ENCODE data around the gene NACC2.

The NACC2 gene, protein sequence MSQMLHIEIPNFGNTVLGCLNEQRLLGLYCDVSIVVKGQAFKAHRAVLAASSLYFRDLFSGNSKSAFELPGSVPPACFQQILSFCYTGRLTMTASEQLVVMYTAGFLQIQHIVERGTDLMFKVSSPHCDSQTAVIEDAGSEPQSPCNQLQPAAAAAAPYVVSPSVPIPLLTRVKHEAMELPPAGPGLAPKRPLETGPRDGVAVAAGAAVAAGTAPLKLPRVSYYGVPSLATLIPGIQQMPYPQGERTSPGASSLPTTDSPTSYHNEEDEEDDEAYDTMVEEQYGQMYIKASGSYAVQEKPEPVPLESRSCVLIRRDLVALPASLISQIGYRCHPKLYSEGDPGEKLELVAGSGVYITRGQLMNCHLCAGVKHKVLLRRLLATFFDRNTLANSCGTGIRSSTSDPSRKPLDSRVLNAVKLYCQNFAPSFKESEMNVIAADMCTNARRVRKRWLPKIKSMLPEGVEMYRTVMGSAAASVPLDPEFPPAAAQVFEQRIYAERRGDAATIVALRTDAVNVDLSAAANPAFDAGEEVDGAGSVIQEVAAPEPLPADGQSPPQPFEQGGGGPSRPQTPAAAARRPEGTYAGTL

DNA sequence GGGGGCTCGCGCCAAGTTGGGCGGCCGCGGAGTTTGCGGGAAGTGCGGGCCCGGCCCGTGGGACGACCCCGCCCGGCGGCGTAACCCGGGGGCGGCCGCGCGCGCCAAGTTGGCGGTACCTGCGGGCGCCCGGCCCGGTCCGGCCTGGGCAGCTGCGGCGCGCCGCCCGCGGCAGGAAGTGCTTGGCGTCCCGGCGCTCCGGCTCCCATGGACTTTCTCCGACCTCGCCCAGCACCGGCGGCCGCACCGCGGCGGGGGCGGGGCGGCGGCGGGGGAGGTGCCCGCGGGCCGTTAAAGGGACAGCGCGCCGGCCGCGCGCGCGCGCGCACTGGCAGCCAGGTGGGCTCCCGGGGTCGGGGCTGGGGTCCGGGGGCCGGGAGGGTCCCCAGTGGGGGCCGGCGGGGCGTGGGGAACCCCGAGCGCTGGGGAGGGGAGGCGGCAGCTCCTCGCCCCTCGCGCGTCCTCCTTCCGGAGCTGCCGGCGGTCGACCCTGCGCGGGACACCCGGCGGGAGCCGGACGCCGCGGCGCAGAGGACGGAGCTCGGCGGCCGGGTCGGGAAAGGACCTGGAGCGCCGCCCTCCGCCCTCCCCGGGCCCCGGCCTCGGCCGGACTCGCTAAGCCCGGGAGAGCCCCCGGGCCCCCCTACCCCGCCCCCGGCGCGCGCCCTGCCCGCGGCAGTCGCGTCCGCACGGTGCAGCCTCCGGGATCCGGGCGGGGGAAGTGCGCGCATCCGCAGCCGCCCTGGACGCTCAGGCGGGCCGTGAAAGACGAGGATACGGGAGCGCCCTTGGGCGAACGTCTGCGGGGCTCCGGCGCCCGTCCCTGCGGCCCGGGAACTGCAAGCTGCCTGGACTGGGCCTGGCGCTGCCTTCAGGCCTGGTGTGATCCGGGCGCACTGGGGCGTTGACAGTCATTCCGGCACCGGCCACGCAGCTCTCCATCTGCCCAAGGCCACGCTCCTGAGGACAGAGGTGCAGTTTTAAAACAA, at the start of gene NACC2:
TSS of gene NACC2 (minus strand) at position 220 of the 989 bp plus-strand sequence. CDS start 44,768 bp downstream, outside the sequence.
- DNase-seq (ENCODE audit: low read depth in 2 of 2), result no peak

GRCh38 chr9:136144450-136144849, 49.4 kb upstream of the NACC2 start:
- DNase-seq (ENCODE audit: low read depth in 2 of 2), result no peak

DNA sequence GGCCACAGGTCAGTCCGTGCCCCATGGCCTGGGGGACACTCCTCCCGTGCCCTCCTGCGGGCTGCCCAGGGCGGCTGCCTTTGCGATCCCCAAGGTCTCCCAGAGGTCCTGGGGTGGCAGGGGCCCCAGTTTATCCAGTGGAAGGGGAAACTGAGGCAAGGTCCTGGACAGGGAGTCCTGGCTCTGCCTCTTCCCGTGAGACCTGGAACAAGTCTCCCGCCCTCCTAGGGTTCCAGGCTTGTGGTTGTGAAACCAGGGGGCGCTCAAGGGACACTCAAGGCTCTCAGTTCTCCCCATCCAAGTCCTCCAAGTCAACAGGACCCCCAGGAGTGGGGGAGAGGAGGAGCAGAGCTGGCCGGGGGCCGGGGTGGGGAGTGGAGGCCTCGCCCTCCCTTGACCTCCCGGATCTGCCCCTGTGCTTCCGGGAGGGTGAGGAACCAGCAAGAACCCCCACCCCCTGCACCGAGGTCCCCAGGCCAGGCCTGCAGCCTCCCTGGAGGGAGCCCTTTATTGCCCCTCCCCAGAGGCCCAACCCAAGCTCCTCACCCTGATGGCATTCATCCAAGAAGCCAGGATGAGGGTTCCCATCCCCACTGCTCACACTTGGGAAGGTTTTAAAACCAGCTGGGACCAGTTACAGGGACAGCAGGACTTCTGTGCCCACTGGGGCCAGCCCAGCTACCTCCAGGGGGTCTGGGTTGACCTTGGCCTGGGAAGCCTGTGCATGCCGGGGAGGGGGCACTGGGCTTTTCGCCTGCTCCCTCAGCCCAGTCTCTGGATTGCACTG, 48.3 kb upstream of the NACC2 start:
- no peak for DNase-seq (ENCODE audit: low read depth in 2 of 2)

GRCh38 chr9:136142859-136143214, 47.7 kb upstream of the NACC2 start:
- no peak for DNase-seq (ENCODE audit: low read depth in 2 of 2)

- DNase-seq (ENCODE audit: low read depth in 2 of 2), result no peak
Observed at GRCh38 chr9:136142414-136142796, 47.3 kb upstream of the NACC2 start.

- DNase-seq (ENCODE audit: low read depth in 2 of 2), result no peak
Observed at GRCh38 chr9:136141682-136142413, 46.8 kb upstream of the NACC2 start.

DNA sequence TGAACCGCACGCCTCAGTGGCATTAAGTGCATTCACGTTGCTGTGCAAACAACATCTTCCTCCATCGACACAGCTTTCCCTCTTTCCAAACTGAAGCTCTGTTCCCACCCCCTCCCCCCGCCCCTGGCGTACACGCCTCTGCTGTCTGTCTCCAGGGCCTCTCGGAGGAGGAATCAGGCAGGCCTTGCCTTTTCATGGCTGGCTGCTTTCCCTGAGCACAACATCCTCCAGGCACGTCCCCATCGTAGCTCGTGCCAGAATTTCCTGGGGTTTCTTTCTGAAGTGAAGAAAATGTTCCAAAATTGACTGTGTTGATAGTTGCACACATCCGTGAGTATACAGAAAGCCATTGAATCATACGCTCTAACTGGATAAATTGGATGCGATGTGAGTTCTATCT, 45.9 kb upstream of the NACC2 start:
- DNase-seq (ENCODE audit: low read depth in 2 of 2), result no peak

DNA sequence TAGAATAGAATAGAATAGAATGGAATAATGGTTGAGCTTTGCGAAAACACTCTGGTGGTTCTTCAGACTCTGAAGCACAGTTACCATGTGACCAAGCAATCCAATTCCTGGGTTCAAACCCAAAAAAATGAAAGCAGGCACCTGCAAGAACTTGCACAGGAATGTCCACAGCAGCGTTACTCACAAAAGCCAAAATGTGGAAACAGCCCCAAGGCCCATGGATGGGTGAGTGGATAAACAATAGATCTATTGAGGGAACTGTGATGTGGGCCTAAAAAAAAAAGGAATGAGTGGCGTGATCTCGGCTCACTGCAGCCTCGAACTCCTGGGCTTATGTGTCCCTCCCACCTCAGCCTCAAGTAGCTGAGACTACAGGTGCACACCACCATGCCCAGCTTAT, 45.0 kb upstream of the NACC2 start:
- DNase-seq (ENCODE audit: low read depth in 2 of 2), result no peak

DNA sequence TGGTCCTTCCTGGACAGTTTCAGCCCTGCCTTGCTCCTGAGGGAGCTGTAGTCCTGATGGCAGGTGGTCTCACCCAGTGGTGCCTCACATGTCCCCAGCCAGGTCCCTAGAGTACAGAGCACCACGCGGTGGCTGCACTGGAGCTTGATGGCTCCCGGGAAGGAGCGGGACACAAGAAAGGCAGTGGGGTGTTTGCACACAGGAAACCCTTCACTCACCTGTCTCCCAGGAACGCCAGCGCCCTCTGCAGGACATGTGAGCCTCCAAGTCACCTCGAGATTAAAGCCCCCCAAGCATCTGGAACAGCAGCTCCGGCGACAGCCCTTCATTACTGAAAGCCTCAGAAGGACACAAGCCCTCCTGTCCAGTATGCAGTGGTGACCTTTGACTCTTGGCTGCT, 43.5 kb upstream of the NACC2 start:
- DNase-seq (ENCODE audit: low read depth in 2 of 2), result no peak

GRCh38 chr9:136137321-136138265, 42.5 kb upstream of the NACC2 start:
- no peak for DNase-seq (ENCODE audit: low read depth in 2 of 2)

DNA sequence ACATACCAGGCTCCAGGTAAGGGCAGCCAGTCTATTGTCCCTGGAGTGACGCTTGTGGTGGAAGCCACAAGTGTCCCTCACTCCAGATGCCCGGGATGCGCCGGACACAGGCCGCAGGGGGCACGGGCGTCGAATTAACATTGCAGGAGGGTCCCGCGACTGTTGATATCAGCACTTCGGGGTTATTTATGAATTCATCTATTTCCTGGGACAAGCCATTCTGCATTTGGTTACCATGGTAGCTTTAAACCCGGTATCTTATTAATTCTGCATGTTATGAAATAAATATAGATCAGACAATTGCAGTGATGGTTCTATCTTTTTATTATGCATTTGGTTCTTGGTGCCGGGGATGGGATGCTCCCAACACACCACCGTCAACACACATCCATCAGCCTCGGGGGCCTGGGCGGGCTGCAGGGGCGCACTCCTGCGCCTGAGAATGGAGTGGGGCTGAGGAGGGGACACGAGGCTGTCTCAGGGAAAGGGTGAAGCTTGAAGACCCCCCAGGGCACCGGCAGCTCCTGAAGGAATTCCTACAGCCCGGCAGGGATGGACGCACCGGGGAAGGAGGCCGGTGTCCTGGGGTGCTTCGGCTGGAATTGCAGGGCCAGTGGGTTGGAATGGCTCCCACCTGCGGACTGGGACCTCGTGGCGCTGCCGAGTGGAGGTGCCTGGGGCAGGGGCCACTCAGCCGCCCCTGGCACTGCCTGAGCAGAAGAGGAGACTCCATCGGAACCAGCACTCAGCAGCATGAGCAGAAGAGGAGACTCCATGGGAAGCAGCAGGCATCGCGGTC, 41.2 kb upstream of the NACC2 start:
- DNase-seq (ENCODE audit: low read depth in 2 of 2), result no peak

DNA sequence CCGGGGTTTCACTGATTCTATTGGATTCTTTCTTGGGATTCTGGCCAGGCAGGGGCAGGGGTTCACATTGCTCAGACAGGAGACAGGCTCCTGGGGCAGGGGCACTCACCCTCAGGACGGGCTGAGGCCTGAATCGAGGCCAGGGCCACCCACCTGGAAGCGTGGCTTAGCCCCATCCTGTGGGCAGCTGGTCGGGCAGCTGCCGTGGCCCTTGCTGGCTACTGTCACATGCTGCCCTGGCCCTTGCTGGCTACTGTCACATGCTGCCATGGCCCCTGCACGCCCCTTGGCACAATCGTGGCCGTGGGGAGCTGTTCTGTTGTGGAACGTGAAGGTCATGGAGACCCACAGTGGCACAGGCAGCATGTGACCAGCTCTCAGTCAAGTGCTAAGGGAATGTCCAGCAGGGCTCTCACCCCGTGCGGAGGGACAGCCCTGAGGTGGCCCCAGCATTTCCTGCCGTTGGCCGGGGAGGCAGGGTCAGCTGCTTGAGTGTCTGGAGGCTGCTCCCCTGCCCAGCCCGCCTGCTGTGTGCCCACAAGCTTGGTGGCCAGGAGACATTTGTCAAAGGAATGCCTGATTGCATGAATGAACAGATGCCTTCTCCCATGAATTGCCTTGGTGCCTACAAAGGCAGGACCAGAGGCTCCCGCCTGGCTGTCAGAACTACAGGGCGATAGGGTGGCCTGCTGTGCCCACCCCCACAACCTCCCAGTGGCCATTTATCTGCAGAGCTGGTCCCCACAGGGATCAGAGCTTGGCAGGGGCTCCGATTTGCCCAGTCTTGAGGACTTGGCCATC, 40.4 kb upstream of the NACC2 start:
- no peak for DNase-seq (ENCODE audit: low read depth in 2 of 2)

GRCh38 chr9:136133959-136134484, 38.9 kb upstream of the NACC2 start:
- no peak for DNase-seq (ENCODE audit: low read depth in 2 of 2)

GRCh38 chr9:136133191-136133958, 38.3 kb upstream of the NACC2 start:
- no peak for DNase-seq (ENCODE audit: low read depth in 2 of 2)

DNA sequence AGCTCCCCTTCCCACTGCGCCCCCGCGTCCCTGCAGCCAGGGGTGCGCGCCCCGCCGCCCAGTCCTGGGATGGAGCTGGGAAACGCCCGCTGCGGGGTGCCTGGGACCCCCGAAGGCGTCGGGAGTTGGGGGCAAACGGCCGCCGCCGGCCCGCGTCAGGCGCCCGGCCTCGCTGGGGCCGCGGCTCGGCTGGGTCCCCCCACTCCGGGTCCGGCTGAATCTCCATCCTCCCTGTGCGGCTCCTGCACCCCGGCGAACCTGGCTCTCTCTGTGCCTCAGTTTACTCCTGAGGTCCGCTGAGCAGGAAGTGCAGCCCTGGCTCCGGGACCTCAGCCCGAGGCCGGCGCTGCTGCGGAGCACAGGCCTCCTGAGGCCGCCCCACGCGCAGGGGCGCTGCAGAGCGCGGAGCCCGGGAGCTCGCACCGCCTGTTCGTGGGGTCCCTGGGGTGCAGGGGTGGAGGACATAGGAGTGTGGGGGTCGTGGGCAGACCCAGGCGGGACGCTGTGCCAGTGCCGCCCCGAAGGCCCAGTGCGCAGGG, 37.5 kb upstream of the NACC2 start:
- DNase-seq (ENCODE audit: low read depth in 2 of 2), result no peak

DNA sequence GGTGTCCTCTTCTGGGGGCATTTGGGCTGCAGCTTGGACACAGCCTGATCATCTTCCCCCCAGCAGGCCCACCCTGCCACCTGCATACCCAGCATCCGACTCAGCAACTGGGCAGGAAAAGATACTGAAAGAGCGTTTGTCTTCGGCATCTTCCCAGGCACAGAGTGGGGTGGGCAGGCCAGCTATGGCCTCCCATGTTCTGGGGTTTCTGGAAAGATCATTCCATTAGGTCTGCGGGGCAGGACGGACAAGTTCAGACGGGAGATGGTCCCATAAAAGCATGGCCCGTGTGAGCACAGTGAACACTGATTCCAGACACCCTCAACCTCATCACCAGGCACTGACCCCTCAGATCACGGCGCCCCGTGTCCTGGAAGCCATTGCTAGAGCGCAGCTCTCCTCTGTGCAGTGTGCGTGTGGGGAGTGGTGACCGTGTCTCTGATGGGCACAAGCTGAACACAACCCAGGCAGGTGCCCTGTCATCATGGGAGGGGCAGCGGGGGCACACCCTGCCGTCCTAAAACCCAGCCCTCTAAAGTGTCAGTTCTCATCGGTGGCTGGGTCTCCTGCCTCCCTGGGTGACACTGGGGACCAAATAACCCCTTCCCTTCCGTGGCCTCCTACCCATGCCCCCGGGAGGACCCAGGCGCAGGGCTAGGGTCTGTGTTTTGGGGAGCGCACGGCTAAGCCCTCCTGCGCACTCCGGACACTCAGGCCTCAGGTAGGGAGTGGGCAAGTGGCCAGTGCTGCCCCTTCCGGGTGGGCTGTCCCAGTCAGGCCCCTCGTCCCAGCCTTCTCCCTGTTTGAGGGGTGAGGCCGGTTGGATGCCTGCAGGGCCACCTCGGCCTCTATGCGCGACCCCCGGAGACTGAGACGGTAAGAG, 36.8 kb upstream of the NACC2 start:
- no peak for DNase-seq (ENCODE audit: low read depth in 2 of 2)
